ENCODE data around the gene ADARB2. TPM values are rescaled to one million over a fixed set of nuclear protein-coding genes. Genes with fewer than 3 reads are reported as not detected.

The ADARB2 gene
- total RNA-seq, 1 experiment from 2014 or later = not detected

GRCh38 chr10:1706256-1706655, 31.1 kb downstream of the ADARB2 start:
- H3K36me3 Mint-ChIP-seq (ENCODE audit: insufficient read depth, unreplicated experiment) = peaks cover 3% of the 10 kb centered on the region
- no peak overlapping the region for H3K27ac Mint-ChIP-seq (ENCODE audit: unreplicated experiment)
- DNase-seq = no peak
- no TSS peak for BruUV-seq (replicated peaks)
- TF ChIP-seq CTCF (IDR thresholded peaks at IDR 0.05; ENCODE audit: unreplicated experiment) = no peak
- peaks cover 17% of the 10 kb centered on the region for H3K27me3 Mint-ChIP-seq (ENCODE audit: unreplicated experiment)
- intact Hi-C loops (cut with micrococcal nuclease; ENCODE audit: unreplicated experiment) = no loop called here
- peaks cover 14% of the 10 kb centered on the region for H3K9me3 Mint-ChIP-seq (ENCODE audit: low read depth, unreplicated experiment)
- CTCF ChIA-PET = no interaction called here
- no peaks in the 10 kb centered on the region for H3K4me1 Mint-ChIP-seq (ENCODE audit: low read depth, unreplicated experiment)
- H3K4me3 Mint-ChIP-seq (ENCODE audit: low read depth, unreplicated experiment) = no peak overlapping the region

GRCh38 chr10:1698185-1698584, 39.1 kb downstream of the ADARB2 start:
- intact Hi-C loops (cut with micrococcal nuclease; ENCODE audit: unreplicated experiment) = no loop called here
- H3K4me1 Mint-ChIP-seq (ENCODE audit: low read depth, unreplicated experiment) = no peaks in the 10 kb centered on the region
- H3K27ac Mint-ChIP-seq (ENCODE audit: unreplicated experiment) = no peak overlapping the region
- H3K27me3 Mint-ChIP-seq (ENCODE audit: unreplicated experiment) = no peaks in the 10 kb centered on the region
- no TSS peak for BruUV-seq (replicated peaks)
- peaks cover 20% of the 10 kb centered on the region for H3K9me3 Mint-ChIP-seq (ENCODE audit: low read depth, unreplicated experiment)
- no peak for TF ChIP-seq CTCF (IDR thresholded peaks at IDR 0.05; ENCODE audit: unreplicated experiment)
- CTCF ChIA-PET = no interaction called here
- peaks cover 3% of the 10 kb centered on the region for H3K36me3 Mint-ChIP-seq (ENCODE audit: insufficient read depth, unreplicated experiment)
- DNase-seq = no peak
- H3K4me3 Mint-ChIP-seq (ENCODE audit: low read depth, unreplicated experiment) = no peak overlapping the region

GRCh38 chr10:1696106-1696505, 41.2 kb downstream of the ADARB2 start:
- BruUV-seq (replicated peaks) = no TSS peak
- peaks cover 17% of the 10 kb centered on the region for H3K9me3 Mint-ChIP-seq (ENCODE audit: low read depth, unreplicated experiment)

GRCh38 chr10:1690086-1690485, 47.2 kb downstream of the ADARB2 start:
- Mint-ChIP-seq H3K9me3 (ENCODE audit: low read depth, unreplicated experiment) (peaks cover 10% of the 10 kb centered on the region), H3K27me3 (ENCODE audit: unreplicated experiment) (peaks cover 33% of the 10 kb centered on the region), H3K27ac (ENCODE audit: unreplicated experiment) (no peak overlapping the region), H3K4me1 (ENCODE audit: low read depth, unreplicated experiment) (no peaks in the 10 kb centered on the region), H3K36me3 (ENCODE audit: insufficient read depth, unreplicated experiment) (no peaks in the 10 kb centered on the region), H3K4me3 (ENCODE audit: low read depth, unreplicated experiment) (no peak overlapping the region)
- TF ChIP-seq CTCF (IDR thresholded peaks at IDR 0.05; ENCODE audit: unreplicated experiment) = no peak
- CTCF ChIA-PET = no interaction called here
- intact Hi-C loops (cut with micrococcal nuclease; ENCODE audit: unreplicated experiment) = no loop called here
- no TSS peak for BruUV-seq (replicated peaks)
- no peak for DNase-seq

More at GRCh38 chr10:1696106-1696505, 41.2 kb downstream of the ADARB2 start:
- Mint-ChIP-seq H3K27ac (ENCODE audit: unreplicated experiment) (no peak overlapping the region), H3K4me1 (ENCODE audit: low read depth, unreplicated experiment) (no peaks in the 10 kb centered on the region), H3K4me3 (ENCODE audit: low read depth, unreplicated experiment) (no peak overlapping the region), H3K36me3 (ENCODE audit: insufficient read depth, unreplicated experiment) (no peaks in the 10 kb centered on the region), H3K27me3 (ENCODE audit: unreplicated experiment) (peaks cover 8% of the 10 kb centered on the region)
- no peak for DNase-seq
- no peak for TF ChIP-seq CTCF (IDR thresholded peaks at IDR 0.05; ENCODE audit: unreplicated experiment)
- intact Hi-C loops (cut with micrococcal nuclease; ENCODE audit: unreplicated experiment) = no loop called here
- CTCF ChIA-PET = no interaction called here

All from Calu3 (cell line).